NCI-H2107 treated with DMSO at 0.1 percent for 48 hours (cell line): ENCODE data around the gene NCOA1.

Experiments used
- DNase-seq: peaks from one replicate; lab custom pipeline; 2025; ENCODE audit not compliant: unreplicated experiment; lab: John Stamatoyannopoulos, UW

NCOA1 gene

GRCh38 chr2:24680196-24680595, 189.1 kb downstream of the NCOA1 start:
- DNase-seq, result no peak

GRCh38 chr2:24682304-24682703, 191.2 kb downstream of the NCOA1 start:
- DNase-seq, result no peak

- no peak for DNase-seq
These were observed 192.4 kb downstream of the NCOA1 start for GRCh38 chr2:24683408-24683807.

- DNase-seq, result no peak
These were observed 199.5 kb downstream of the NCOA1 start for GRCh38 chr2:24690524-24690923.

- DNase-seq, result no peak
These were observed 200.8 kb downstream of the NCOA1 start for GRCh38 chr2:24691806-24692205.

DNA sequence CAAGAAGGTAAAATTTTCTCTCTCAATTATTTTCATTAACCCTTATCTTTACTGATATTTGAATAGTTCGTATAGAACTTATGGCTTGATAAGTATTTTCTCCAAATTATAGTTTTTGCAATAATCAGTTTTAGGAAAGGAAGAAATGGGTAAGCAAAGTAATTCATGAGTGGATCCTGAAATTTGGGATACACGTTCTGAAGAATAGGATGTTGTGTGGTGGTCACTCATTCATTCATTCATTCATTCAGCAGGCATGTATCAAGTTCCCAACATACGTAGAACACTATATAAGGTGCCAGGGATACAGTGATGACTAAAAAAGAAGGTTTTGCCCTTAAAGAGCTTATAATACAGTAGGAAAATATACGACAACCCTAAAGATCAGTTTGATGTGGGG, 206.7 kb downstream of the NCOA1 start:
- DNase-seq, result no peak

GRCh38 chr2:24702800-24703199, 211.7 kb downstream of the NCOA1 start:
- DNase-seq, result no peak

- DNase-seq, result no peak
These were observed 213.6 kb downstream of the NCOA1 start for GRCh38 chr2:24704692-24705091.

DNA sequence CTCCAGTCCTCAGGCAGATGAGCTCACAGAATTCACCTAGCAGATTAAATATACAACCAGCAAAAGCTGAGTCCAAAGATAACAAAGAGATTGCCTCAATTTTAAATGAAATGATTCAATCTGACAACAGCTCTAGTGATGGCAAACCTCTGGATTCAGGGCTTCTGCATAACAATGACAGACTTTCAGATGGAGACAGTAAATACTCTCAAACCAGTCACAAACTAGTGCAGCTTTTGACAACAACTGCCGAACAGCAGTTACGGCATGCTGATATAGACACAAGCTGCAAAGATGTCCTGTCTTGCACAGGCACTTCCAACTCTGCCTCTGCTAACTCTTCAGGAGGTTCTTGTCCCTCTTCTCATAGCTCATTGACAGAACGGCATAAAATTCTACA, 216.1 kb downstream of the NCOA1 start:
- no peak for DNase-seq

DNA sequence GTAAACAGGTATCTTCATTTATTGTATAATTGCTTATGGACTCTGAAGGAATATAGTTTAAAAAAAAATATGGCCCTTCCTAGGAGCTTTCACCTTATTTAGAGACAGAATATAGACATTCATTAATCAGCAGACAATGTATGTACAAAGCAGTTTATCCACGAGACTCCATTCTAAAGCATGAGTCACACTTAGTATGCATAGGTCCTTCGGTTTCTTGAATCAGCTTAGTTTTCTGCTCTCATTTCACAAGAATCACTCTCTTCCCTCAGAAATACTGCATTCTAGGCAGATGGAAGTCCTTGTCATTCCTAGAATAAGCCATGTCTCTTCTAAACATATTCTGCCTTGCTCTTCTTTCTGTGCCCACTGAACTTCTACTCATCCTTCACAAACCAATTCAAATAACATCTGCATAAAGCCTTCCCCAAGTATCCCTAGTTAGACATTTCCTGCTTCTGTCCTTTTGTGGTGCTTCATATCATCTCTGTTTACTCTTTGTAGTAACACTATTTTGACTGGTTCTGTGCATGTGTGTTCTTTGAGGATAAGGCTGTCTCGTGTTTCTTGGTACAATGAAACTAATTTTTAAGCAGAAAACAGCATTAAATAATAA, 217.6 kb downstream of the NCOA1 start:
- no peak for DNase-seq

- no peak for DNase-seq
These were observed 219.8 kb downstream of the NCOA1 start for GRCh38 chr2:24710806-24711205.

GRCh38 chr2:24711865-24712264, 220.8 kb downstream of the NCOA1 start:
- DNase-seq, result no peak

- DNase-seq, result no peak
These were observed 221.2 kb downstream of the NCOA1 start for GRCh38 chr2:24712296-24712695.

GRCh38 chr2:24717263-24717951, 226.4 kb downstream of the NCOA1 start:
- DNase-seq, result no peak

DNA sequence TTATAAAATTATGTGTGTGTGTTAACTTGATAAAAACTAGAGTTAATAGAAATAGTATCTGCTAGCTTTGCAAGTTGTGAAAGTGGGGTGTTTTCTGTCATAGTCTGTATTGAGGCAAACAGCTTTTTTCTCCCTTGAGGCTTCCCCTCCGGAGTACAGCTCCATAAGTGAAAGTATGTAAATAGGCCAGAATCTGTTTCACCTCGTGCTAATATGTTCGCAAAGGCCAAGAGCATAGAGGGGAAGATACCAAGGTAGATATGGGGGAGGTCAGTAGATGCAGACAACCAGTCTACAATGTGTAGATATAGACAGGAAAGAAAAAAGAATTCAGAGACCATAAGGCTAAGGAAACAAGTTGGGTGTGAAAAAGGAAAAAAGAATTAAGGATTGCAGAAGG, 229.3 kb downstream of the NCOA1 start:
- DNase-seq, result no peak

GRCh38 chr2:24721470-24721869, 230.4 kb downstream of the NCOA1 start:
- DNase-seq, result peak; percentile 43

- DNase-seq, result no peak
These were observed 231.2 kb downstream of the NCOA1 start for GRCh38 chr2:24722141-24722790.

DNA sequence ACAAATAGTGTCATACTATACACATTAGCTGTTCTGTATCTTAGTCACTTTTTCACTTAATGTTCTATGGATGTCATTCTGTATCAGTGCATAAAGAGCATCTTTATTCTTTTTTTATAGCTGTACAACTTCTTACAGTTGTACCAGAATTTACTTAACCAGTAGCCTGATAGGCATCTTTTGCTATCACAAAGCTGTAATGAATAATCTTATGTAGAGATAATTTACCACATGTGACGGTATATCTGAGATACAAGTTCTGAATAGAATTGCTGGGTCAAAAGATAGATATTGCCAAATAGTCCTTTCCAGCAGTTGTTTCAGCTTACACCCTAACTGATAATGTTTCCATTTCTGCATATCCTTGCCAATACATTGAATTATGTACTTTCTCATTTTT, 232.1 kb downstream of the NCOA1 start:
- DNase-seq, result no peak

DNA sequence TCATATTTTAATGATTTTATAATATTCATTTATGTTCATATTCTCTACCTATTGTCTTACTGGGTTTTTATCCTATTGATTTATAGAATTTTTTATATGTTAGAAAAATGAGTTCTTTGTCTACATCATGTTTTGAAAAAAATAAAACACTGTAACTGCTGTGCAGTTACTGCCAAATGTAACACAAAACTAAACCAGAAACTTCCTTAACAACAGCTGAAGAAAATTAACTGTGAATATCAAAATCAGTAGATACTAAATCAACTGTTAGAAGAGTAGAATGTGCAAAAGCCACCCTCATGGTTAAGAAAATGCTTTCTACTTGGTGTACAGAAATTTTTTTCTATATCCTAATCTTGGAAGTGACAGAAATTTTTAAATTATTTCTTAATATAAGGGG, 232.6 kb downstream of the NCOA1 start:
- DNase-seq, result no peak

DNA sequence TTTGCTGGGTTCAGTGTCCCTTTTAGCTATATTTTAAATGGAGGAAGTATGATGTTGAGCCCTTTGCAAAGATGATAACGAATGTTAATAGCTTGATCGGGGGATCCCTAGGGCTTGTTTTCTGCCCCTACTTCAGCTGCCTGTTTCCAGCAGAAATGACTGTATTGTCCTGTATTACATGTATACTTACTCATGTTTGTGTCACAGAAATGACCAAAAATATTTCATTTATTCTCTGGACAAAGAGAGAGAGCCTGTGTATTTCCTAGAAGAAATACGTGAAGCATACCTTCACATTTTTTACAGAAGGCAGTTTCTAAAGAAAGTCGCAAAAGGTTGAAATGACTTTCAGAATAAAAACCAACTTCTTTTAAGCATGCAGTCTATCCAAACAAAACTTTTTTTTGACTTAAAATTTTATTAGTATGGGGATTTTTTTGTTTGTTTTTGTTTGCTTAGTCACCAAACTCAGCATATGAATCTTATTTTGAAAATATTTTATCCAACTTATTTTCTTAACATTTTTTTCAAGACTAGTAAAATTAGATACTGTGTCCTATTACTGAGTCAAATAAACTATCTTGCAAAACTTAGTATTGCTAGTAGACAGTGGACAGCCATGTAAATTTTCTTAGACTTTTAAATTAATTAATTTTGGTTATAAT, 233.2 kb downstream of the NCOA1 start:
- no peak for DNase-seq

GRCh38 chr2:24725956-24726355, 234.9 kb downstream of the NCOA1 start:
- no peak for DNase-seq

DNA sequence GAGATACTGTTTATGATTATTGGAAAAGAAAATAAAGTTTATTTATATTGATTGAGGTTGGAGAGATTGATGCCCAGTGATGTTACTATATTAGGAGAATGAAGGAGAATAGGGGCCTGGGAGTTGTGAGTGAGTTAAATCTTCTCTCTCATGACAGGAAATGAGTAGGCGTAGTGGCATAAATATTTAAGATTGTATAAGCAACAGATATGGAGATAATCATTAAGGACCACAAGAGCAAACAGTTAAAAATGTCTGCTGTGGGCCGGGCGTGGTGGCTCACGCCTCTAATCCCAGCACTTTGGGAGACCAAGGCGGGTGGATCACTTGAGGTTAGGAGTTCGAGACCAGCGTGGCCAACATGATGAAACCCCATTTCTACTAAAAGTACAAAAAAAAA, 239.4 kb downstream of the NCOA1 start:
- no peak for DNase-seq
